Measurements from ENCODE around the gene IRF4.

IRF4 gene

DNA sequence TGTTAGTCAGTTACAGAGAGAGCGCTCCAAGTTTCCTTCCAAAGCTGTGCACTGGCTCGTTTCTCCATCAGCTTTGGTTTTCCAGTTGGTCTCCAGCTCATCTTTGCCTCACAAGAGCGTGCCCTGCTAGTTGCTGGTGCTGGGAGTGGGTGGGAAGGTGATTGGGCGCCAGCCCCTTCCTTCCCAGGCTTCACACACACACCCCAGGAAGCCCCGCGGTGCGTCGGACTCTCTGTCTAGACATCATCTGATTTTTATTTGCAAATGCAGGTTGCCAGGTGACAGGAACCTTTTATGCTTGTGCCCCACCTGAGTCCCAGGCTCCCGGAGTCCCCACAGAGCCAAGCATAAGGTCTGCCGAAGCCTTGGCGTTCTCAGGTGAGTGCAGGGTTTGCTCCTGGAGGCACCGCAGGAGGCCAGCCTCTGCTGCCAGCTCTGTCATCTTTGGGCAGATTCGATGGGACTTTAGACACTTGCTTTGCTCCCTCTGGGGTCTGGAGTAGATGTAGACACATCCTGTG lies 7.1 kb downstream of the IRF4 start:
- DNase-seq (ENCODE audit: low spot score) = no peak

GRCh38 chr6:399785-400534 lies 8.4 kb downstream of the IRF4 start:
- DNase-seq (ENCODE audit: low spot score) = peak; percentile 14

- no peak for DNase-seq (ENCODE audit: low spot score)
Observed at GRCh38 chr6:400815-401214, 9.3 kb downstream of the IRF4 start.

- no peak for DNase-seq (ENCODE audit: low spot score)
Observed at GRCh38 chr6:401239-401993, 9.9 kb downstream of the IRF4 start.

GRCh38 chr6:401994-402640 lies 10.6 kb downstream of the IRF4 start:
- no peak for DNase-seq (ENCODE audit: low spot score)

DNA sequence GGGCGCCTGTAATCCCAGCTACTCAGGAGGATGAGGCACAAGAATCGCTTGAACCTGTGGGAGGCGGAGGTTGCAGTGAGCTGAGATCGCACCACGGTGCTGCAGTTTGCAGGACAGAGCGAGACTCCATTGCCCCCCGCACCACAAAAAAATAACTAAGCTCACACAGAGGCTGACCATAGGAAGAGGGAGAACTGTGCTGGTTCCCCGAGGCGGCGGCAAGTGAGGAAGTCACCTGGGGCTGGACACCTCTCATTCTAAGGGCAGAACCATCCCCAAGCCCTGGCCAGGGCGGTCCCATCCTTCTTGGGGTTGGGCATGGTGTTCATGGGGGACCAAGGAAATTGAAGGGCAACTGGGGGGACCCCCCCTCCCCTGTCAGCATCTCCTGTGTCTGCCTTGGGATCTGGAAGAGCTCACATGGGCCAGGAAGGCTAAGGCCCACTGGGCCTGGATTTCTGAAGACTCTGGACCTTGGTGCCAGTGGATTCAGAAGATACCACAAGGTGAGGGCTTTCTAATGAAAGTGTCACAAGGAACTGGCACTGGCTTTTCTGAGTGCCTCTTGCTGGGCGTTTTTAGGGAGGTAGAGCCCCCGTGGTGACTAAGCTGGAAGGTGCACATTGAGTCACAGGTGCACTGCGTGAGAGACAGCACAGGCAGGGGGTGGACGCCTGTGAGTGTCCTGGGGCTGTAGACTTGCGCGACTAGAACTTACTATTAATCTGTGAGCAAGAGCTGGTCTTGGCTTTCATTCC lies 11.5 kb downstream of the IRF4 start:
- DNase-seq (ENCODE audit: low spot score) = no peak

DNA sequence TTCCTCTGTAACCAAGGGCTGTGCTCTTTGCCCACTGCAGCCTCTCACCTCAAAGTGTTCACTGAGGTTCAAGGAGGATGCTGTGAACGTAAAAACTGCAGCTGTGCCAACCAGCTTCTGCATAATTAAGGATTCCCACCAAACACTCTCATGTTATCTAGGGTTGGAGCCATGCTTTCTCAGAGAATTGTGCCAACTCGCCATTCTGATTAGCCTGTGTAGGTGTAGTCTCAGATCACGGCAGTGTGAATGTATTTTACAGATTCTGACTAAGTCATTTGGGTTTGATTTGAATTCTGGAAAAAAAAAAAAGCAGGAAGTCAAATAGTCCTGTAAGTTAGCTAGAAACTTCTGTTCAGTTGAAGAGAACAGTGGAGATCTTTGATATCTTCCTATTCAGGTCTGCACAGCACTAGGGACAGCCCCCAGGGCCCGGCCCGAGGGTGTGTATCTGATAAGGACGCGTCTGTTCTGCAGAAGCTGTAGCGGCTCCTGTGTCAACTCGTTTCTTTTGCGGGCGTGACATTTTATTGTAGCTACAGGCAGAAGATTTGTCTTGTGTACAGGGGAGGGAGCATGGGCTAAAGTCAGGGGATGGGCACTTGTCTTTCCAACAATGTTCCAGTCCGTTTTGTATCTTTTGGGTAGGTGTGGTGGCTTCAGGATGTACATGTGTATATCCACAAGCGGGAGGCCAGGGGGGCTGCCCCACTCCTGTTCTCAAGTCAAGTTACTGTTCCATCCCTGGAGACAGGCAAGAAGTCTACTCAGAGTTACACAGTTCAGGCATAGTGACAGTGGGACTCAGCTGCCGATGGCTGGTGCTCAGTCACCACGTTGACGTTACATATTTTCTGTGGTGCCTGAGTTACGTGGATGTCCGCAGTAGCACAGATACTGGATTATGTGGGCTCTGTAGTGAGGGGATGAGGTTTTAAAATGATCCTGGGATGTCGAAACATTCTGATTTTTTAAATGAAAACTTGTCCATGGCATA lies 12.4 kb downstream of the IRF4 start:
- DNase-seq (ENCODE audit: low spot score) = no peak

- DNase-seq (ENCODE audit: low spot score) = no peak
Observed at GRCh38 chr6:404685-405423, 13.3 kb downstream of the IRF4 start.

DNA sequence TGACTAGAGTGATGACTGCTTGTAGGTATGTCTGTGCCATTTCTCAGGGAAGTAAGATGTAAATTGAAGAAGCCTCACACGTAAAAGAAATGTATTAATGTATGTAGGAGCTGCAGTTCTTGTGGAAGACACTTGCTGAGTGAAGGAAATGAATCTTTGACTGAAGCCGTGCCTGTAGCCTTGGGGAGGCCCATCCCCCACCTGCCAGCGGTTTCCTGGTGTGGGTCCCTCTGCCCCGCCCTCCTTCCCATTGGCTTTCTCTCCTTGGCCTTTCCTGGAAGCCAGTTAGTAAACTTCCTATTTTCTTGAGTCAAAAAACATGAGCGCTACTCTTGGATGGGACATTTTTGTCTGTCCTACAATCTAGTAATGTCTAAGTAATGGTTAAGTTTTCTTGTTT lies 16.6 kb downstream of the IRF4 start:
- no peak for DNase-seq (ENCODE audit: low spot score)

DNA sequence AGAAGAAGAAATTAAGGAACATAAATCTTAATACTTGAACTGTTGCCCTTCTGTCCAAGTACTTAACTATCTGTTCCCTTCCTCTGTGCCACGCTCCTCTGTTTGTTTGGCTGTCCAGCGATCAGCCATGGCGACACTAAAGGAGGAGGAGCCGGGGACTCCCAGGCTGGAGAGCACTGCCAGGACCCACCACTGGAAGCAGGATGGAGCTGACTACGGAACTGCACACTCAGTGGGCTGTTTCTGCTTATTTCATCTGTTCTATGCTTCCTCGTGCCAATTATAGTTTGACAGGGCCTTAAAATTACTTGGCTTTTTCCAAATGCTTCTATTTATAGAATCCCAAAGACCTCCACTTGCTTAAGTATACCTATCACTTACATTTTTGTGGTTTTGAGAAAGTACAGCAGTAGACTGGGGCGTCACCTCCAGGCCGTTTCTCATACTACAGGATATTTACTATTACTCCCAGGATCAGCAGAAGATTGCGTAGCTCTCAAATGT lies 17.1 kb downstream of the IRF4 start:
- no peak for DNase-seq (ENCODE audit: low spot score)

DNA sequence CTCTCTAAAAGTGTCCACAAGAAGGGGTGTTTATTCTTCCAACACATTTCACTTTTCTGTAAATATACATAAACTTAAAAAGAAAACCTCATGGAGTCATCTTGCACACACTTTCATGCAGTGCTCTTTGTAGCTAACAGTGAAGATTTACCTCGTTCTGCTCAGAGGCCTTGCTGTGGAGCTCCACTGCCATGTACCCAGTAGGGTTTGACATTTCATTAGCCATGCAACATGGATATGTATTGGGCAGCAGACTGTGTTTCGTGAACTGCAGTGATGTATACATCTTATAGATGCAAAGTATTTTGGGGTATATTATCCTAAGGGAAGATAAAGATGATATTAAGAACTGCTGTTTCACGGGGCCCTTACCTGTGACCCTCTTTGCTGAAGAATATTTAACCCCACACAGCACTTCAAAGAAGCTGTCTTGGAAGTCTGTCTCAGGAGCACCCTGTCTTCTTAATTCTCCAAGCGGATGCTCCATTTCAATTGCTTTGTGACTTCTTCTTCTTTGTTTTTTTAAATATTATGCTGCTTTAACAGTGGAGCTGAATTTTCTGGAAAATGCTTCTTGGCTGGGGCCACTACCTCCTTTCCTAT lies 17.9 kb downstream of the IRF4 start:
- no peak for DNase-seq (ENCODE audit: low spot score)

DNA sequence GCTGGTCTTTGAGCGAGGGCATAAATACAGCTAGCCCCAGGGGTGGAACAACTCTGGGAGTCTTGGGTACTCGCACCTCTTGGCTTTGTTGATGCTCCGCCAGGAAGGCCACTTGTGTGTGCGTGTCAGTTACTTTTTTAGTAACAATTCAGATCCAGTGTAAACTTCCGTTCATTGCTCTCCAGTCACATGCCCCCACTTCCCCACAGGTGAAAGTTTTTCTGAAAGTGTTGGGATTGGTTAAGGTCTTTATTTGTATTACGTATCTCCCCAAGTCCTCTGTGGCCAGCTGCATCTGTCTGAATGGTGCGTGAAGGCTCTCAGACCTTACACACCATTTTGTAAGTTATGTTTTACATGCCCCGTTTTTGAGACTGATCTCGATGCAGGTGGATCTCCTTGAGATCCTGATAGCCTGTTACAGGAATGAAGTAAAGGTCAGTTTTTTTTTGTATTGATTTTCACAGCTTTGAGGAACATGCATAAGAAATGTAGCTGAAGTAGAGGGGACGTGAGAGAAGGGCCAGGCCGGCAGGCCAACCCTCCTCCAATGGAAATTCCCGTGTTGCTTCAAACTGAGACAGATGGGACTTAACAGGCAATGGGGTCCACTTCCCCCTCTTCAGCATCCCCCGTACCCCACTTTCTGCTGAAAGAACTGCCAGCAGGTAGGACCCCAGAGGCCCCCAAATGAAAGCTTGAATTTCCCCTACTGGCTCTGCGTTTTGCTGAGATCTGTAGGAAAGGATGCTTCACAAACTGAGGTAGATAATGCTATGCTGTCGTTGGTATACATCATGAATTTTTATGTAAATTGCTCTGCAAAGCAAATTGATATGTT lies 19.2 kb downstream of the IRF4 start:
- DNase-seq (ENCODE audit: low spot score) = no peak

DNA sequence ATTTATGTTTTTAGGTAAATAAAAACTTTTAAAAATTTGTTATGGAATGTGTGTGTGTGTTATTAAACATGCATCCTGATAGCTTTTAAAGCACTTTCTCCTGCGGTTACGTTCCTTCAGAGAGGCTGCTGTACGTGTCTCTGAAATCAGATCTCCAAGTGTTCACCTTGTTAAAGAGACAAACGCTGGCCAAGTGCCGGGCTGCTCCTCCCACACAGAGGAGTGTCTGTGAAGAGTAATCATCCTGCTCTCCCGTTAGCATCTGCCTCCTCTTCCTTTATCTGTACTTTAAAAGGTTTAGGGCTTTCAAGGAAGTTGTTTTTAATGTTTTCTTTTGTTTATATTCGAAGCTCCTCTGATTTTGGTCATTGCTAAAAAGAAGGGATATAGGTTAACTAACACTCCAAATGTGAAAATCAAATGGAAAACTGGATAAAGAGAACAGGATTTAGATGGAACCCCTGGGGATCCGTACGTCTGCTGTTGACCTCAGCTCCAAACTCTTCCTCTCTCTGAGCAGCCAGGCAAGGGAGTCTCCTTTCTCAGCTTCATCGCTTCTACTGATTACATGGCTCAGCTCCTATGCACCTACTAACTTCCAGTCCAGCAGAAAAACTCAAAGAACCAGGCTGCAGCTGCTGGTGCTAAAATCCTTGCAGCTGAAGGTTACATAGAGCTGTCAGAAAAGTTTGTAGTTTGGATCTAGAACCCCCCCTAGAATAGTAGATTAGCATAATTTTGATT lies 20.0 kb downstream of the IRF4 start:
- no peak for DNase-seq (ENCODE audit: low spot score)

DNA sequence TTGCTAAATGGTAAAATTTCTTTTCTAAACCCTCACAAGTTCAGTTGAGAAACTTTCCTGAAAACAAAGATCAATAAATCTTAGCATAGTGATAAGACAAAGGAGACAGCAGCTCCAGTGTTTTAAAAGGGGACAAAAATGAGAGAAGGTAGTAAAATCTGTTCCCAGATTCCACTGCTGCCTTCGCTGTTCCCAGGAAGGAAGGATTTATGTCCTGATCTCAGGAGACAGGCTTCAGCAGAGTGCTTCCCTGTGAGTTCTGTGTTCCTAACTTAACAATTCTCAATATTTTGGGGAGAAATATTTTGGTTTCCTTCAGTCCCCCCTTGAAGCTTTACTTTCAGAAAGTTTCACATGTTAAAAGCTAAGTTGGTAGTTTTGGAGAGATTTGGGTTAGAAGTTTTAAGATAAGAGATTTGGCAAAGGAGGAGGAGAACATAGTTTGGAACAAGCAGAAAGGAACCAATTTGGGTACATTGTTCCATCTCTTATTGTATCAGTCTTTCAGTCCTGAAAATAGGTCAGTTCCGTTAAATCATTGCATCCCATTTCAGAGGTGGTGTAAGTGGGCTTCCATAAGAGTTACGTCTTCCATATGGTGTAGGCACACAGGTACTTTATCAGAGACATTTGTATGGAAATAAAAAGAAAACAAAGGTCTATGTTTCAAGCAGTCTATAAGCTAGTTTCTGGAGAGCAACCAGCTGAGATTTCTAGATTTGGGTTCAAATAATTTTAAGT lies 20.8 kb downstream of the IRF4 start:
- no peak for DNase-seq (ENCODE audit: low spot score)

- DNase-seq (ENCODE audit: low spot score) = no peak
Observed at GRCh38 chr6:414447-414846, 22.9 kb downstream of the IRF4 start.

- DNase-seq (ENCODE audit: low spot score) = no peak
Observed at GRCh38 chr6:415087-415486, 23.5 kb downstream of the IRF4 start.

- DNase-seq (ENCODE audit: low spot score) = no peak
Observed at GRCh38 chr6:421211-421610, 29.7 kb downstream of the IRF4 start.
